HG03457 (cell line): ENCODE measurements around the gene IGSF9.

ENCODE experiments used
- ATAC-seq: cut with Tn5 transposase; IDR thresholded peaks from one replicate; pipeline ENCODE4 v1.9.1; 2021; ENCODE audit warnings: moderate number of reproducible peaks; ENCODE audit not compliant: unreplicated experiment

Gene IGSF9

GRCh38 chr1:159933347-159933746 lies 12.1 kb downstream of the IGSF9 start:
- no peak for ATAC-seq

- no peak for ATAC-seq
Observed at GRCh38 chr1:159932296-159933285, 12.8 kb downstream of the IGSF9 start.

- ATAC-seq: no peak
Observed at GRCh38 chr1:159931795-159932173, 13.6 kb downstream of the IGSF9 start.

GRCh38 chr1:159931101-159931794 lies 14.2 kb downstream of the IGSF9 start:
- ATAC-seq: no peak

GRCh38 chr1:159930634-159931033 lies 14.8 kb downstream of the IGSF9 start:
- ATAC-seq: no peak

GRCh38 chr1:159930216-159930615 lies 15.2 kb downstream of the IGSF9 start:
- no peak for ATAC-seq

- no peak for ATAC-seq
Observed at GRCh38 chr1:159929155-159930051, 16.0 kb downstream of the IGSF9 start.

GRCh38 chr1:159928491-159929050 lies 16.8 kb downstream of the IGSF9 start:
- no peak for ATAC-seq

GRCh38 chr1:159927849-159928431 lies 17.5 kb downstream of the IGSF9 start:
- ATAC-seq: no peak

- ATAC-seq: no peak
Observed at GRCh38 chr1:159927211-159927848, 18.1 kb downstream of the IGSF9 start.

GRCh38 chr1:159925719-159926078 lies 19.7 kb downstream of the IGSF9 start:
- ATAC-seq: no peak

- ATAC-seq: peak; percentile 47
Observed at GRCh38 chr1:159924791-159925718, 20.4 kb downstream of the IGSF9 start, which contains the start of gene TAGLN2. Gene TAGLN2 (minus strand): TSS chr1:159925507. CDS start chr1:159920509, 4,998 bp downstream.

GRCh38 chr1:159924025-159924790 lies 21.2 kb downstream of the IGSF9 start:
- ATAC-seq: no peak

GRCh38 chr1:159923203-159924024 lies 22.0 kb downstream of the IGSF9 start:
- ATAC-seq: peak; percentile 23

GRCh38 chr1:159922511-159923202 lies 22.8 kb downstream of the IGSF9 start:
- ATAC-seq: no peak

GRCh38 chr1:159921700-159922504 lies 23.5 kb downstream of the IGSF9 start:
- ATAC-seq: no peak
